Epithelial cell of proximal tubule (primary cell): ENCODE results near the gene TICAM2. TPM values are rescaled to one million over a fixed set of nuclear protein-coding genes. Genes with fewer than 3 reads are reported as not detected.

Experiments used
- DNase-seq: peaks from one replicate; pipeline ENCODE4 v3.0.0-alpha.2; 2011; ENCODE audit warnings: low read depth
- H3K4me3 ChIP-seq: 2 replicates; pipeline ENCODE4 v1.5.1; 2011; ENCODE audit warnings: low read depth, mild to moderate bottlenecking, low read length
- total RNA-seq: library from RNA; depleted of rRNA; stranded (reverse); fragments of >200 nt; gene quantifications from 2 replicates; pipeline ENCODE4 v1.2.3, GENCODE V29; 2015
- TF ChIP-seq, protein P1 (sequence below): conservative IDR thresholded peaks from 2 replicates; pipeline ENCODE4 v1.5.1; 2012; ENCODE audit warnings: low read depth, mild to moderate bottlenecking, low read length

Gene TICAM2
- total RNA-seq, 1 donor from 2014 or later: 1.7 TPM

DNA sequence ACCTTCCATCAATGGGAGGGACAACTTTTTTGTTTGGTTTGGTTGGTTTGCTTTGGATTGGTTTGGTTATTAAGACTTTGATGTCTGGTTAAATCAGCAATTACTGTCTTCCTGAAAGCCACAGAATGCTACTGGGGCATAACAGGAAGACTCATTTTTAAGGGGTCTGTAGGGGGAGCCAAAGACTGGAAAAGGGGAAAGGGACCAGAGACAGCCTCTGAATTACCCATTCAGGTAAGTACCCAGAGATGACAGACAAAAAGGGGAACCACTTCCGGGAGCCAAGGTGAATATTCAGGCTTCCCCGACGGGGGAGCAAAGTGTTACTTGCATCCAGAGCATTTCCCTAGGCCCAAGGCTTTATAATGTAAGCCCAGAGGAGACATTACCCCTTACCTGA lies 53.1 kb downstream of the TICAM2 start:
- no peak for DNase-seq
- H3K4me3 ChIP-seq: no peak overlapping the region
- TF ChIP-seq, protein P1, sequence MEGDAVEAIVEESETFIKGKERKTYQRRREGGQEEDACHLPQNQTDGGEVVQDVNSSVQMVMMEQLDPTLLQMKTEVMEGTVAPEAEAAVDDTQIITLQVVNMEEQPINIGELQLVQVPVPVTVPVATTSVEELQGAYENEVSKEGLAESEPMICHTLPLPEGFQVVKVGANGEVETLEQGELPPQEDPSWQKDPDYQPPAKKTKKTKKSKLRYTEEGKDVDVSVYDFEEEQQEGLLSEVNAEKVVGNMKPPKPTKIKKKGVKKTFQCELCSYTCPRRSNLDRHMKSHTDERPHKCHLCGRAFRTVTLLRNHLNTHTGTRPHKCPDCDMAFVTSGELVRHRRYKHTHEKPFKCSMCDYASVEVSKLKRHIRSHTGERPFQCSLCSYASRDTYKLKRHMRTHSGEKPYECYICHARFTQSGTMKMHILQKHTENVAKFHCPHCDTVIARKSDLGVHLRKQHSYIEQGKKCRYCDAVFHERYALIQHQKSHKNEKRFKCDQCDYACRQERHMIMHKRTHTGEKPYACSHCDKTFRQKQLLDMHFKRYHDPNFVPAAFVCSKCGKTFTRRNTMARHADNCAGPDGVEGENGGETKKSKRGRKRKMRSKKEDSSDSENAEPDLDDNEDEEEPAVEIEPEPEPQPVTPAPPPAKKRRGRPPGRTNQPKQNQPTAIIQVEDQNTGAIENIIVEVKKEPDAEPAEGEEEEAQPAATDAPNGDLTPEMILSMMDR: peak; percentile 44

DNA sequence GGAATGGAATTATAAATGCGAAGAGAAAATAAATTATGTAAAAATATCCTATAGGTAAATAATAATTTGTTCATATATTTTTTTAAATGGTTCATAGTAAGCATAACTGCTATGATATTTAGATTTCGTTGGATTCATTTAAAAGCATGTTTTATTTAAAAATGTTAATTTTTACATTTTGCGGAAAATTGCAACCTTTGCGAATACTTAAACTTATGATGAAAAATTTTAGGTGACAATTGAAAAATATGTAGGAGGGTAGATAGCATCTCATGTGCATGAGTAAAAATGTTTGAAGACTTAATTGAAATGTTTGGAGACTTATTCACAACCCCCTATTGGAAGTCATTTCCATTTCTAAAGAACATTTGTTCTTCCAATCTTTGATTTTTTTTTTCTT lies 53.6 kb downstream of the TICAM2 start:
- TF ChIP-seq, protein P1: no peak
- H3K4me3 ChIP-seq: no peak overlapping the region
- no peak for DNase-seq

DNA sequence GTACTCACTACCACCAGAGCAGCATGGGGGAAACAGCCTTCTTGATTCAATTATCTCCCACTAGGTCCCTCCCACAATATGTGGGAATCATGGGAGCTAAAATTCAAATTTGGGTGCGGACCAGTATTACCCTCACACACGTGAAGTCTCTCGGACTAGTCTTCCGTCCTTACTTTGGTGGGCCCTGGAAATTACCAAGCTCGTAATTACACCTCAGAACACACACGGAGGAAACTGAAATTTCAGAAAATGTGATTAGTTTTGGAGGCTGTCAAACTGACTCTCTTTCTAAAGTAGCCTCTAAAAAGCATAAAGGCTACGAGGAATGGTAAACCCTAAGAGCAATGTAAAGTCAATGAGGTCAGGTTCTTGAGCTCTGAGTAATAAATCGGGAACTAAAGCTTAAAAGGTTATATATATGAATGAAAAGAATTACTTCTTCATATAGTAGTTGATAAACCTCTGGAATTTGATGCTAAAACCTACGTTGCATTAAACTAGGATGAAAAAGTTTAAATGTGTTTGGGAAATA lies 56.9 kb downstream of the TICAM2 start:
- TF ChIP-seq, protein P1: no peak
- no peak overlapping the region for H3K4me3 ChIP-seq
- no peak for DNase-seq

DNA sequence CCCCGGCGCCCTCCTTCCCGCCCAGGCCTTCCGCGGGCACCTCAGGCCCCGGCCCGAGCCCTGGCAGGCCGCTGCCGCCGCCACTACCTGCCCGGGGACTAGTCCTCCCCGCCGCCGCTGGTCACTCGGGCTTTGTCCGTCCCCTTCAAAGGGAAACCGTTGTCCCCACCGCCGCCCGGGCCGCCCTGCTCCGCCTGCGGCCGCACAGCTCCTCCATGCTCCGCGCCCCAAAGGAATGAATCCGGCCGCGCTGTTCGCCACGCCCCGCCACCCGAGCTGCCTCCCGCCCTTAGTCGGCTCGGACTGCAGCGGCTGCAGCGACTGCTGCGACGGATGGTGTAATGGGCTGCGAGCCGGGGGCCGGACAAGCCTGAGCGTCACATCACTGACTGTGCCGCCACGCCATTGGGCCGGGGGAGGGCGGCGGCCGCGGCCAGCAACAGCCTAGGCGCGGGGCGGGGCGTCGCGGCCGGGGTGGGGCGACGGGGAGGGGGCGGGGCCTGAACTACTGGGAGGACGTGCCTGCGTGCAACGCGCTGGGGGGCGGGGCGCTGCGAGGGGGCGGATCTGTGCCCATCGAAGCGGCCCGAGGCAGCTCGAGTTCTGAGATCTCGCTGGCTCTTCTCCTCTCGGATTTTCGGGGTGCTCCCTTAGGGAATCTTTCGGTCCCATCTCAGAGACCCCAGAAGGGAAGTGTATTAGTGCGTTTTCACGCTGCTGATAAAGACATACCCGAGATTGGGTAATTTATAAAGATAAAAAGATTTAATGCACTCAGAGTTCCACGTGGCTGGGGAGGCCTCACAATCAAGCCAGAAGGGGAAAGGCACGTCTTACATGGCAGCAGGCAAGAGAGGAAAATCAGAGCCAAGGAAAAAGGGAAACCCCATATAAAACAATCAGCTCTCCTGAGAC lies 57.6 kb downstream of the TICAM2 start, which contains the start of gene FEM1C:
Gene FEM1C (minus strand): TSS at position 340 of the 915 bp plus-strand sequence. CDS start 1,282 bp downstream, outside the sequence.
- TF ChIP-seq, protein P1: no peak
- DNase-seq: peak; percentile 39
- H3K4me3 ChIP-seq: peak within 1 kb of the TSS; percentile 83

DNA sequence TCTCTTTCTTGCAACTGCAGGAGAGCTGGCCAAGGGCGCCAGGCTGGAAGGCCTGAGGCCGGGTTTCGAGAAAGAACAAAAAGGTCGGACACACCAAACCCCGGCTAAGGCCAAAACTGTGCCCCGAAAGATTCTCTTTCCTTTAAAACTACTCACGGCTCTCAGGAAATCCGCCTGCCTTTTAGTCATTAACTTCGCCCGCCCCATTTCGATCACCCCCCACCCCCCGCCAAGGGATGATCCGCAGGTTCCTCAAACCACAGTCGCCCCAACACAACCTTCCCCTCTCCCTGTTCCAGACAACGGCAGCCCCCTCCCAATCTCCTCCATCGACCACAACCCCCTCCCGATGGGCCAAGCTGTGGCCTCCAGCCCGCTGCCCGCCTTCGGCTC lies 58.2 kb downstream of the TICAM2 start:
- DNase-seq: no peak
- peak overlapping the region; percentile 83 for H3K4me3 ChIP-seq
- TF ChIP-seq, protein P1: no peak

DNA sequence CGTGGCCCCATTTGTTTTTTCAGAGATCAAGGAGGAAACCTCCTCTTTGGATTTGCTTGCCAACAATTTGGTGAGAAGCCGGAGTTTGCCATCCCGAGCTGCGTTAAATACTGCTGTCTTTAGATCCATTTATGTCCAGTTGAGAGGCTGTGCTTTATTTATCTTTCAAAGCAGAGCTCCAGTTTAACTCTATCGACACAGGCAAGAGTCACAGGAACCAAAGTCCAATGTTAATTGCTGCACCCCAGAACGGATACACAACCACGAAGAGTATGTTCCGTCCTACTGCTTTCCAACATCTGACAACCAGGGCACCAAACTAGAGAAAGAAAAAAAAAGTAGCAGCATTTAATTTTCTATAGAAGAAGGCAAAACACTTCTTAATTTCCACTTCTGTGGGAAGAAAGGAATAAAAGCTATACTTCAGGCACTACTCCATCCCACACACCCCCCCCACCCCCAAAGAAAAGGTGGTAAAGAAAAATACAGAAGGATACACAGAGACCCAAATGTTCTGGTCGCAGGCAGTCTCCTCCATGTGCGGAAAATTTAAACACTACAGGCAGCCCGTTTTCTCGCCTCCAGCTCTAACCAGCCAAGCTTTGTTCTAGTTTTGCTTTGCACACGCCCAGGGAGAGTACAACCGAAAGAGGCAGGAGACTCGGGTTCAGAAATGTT lies 58.8 kb downstream of the TICAM2 start:
- TF ChIP-seq, protein P1: no peak
- peak overlapping the region; percentile 83 for H3K4me3 ChIP-seq
- DNase-seq: no peak
